NB4 (cell line): ENCODE data around the gene RPTOR.

Experiments
- POLR2A ChIP-seq: IDR thresholded peaks from 2 replicates; pipeline ENCODE4 v1.6.1; 2011; ENCODE audit warnings: mild to moderate bottlenecking; ENCODE audit not compliant: insufficient read length; ENCODE audit errors: extremely low read depth
- TF ChIP-seq, protein P1 (sequence below): IDR thresholded peaks from one replicate; pipeline ENCODE4 v1.5.1; 2012; ENCODE audit warnings: low read depth, low read length
- TF ChIP-seq, protein P2 (sequence below): IDR thresholded peaks from 2 replicates; pipeline ENCODE4 v1.6.1; 2011; ENCODE audit warnings: low read depth, low read length

DNA sequence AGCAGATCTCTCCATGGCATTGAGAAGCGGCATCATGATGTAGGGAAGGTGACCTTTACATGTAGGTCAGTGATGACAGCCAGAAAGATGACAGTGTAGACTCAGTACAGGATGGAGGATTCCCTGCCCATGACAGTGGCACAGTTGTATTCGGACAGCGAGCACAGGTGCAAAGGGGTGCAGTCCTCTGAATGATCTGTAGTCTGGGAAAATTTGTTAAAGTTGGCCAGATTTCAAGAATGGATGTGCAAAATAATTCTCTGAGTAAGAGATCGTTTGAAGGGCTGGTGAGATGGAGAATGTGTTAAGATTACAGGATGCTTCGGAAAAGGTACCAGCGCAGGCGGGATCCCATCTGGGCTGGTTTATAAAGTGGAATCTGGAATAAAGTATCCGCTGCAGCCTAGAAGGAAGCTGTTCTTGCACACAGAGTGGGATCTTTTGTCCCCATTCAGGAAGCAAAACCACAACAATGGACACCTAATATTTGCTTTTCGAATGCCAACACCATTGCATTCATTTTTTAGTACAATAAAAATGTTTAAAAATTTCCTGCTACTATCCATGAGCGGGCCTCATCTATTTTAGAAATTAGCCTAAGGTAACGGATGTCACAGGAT, 101.2 kb downstream of the RPTOR start:
- TF ChIP-seq, protein P1, sequence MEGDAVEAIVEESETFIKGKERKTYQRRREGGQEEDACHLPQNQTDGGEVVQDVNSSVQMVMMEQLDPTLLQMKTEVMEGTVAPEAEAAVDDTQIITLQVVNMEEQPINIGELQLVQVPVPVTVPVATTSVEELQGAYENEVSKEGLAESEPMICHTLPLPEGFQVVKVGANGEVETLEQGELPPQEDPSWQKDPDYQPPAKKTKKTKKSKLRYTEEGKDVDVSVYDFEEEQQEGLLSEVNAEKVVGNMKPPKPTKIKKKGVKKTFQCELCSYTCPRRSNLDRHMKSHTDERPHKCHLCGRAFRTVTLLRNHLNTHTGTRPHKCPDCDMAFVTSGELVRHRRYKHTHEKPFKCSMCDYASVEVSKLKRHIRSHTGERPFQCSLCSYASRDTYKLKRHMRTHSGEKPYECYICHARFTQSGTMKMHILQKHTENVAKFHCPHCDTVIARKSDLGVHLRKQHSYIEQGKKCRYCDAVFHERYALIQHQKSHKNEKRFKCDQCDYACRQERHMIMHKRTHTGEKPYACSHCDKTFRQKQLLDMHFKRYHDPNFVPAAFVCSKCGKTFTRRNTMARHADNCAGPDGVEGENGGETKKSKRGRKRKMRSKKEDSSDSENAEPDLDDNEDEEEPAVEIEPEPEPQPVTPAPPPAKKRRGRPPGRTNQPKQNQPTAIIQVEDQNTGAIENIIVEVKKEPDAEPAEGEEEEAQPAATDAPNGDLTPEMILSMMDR: no peak
- no peak for TF ChIP-seq POLR2A
- TF ChIP-seq, protein P2, sequence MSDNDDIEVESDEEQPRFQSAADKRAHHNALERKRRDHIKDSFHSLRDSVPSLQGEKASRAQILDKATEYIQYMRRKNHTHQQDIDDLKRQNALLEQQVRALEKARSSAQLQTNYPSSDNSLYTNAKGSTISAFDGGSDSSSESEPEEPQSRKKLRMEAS: no peak
